Ishikawa (cell line): Measurements from ENCODE around the gene MUSTN1.

Experiments used
- CEBPB ChIP-seq: IDR thresholded peaks from 2 replicates; pipeline ENCODE4 v1.6.1; 2012
- CREB1 ChIP-seq: IDR thresholded peaks from 2 replicates; pipeline ENCODE4 v1.6.1; 2012; ENCODE audit warnings: low read depth
- EGR1 ChIP-seq: IDR thresholded peaks from 2 replicates; pipeline ENCODE4 v1.6.1; 2012
- EP300 ChIP-seq: IDR thresholded peaks from 2 replicates; pipeline ENCODE4 v1.6.1; 2012; ENCODE audit warnings: borderline replicate concordance
- FOXM1 ChIP-seq: IDR thresholded peaks from 2 replicates; pipeline ENCODE4 v1.6.1; 2012; ENCODE audit warnings: low read depth, borderline replicate concordance
- MAX ChIP-seq: IDR thresholded peaks from 2 replicates; pipeline ENCODE4 v1.6.1; 2012
- RAD21 ChIP-seq: IDR thresholded peaks from 2 replicates; pipeline ENCODE4 v1.6.1; 2012; ENCODE audit warnings: low read depth
- REST ChIP-seq: IDR thresholded peaks from 2 replicates; pipeline ENCODE4 v1.6.1; 2012; ENCODE audit warnings: low read depth, mild to moderate bottlenecking
- TAF1 ChIP-seq: IDR thresholded peaks from 2 replicates; pipeline ENCODE4 v1.6.1; 2012; ENCODE audit warnings: low read depth, mild to moderate bottlenecking
- TEAD4 ChIP-seq: IDR thresholded peaks from 2 replicates; pipeline ENCODE4 v1.6.1; 2012
- USF1 ChIP-seq: IDR thresholded peaks from 2 replicates; pipeline ENCODE4 v1.6.1; 2012
- ZBTB7A ChIP-seq: IDR thresholded peaks from 2 replicates; pipeline ENCODE4 v1.6.1; 2012; ENCODE audit warnings: low read depth

GRCh38 chr3:52882377-52882776 lies 47.6 kb upstream of the MUSTN1 start:
- TF ChIP-seq MAX = no peak
- TF ChIP-seq RAD21 = no peak
- TF ChIP-seq CEBPB = no peak
- no peak for TF ChIP-seq REST
- no peak for TF ChIP-seq EGR1
- TF ChIP-seq EP300 = no peak
- TF ChIP-seq TEAD4 = no peak
- no peak for TF ChIP-seq USF1
- no peak for TF ChIP-seq FOXM1
- no peak for TF ChIP-seq ZBTB7A
- TF ChIP-seq CREB1 = no peak
- TF ChIP-seq TAF1 = no peak
